Keratinocyte (primary cell): Measurements from ENCODE around the gene SF3A2.

ENCODE experiments used
- EZH2 ChIP-seq: IDR thresholded peaks from one replicate; pipeline ENCODE4 v1.6.1; 2012; ENCODE audit warnings: inconsistent platforms, mild to moderate bottlenecking, low read length, moderate library complexity
- TF ChIP-seq, protein P1 (sequence below), 3 experiments: IDR thresholded peaks in 1 of 3; conservative IDR thresholded peaks in 1 of 3; optimal IDR thresholded peaks in 1 of 3; 2 replicates in 2 of 3; 3 replicates in 1 of 3; pipeline versions ENCODE3 to v1.5.1; 2011; ENCODE audit warnings: low read length in 3 of 3, mild to moderate bottlenecking in 3 of 3, moderate library complexity in 2 of 3, control low read depth in 1 of 3, inconsistent platforms in 1 of 3; ENCODE audit not compliant: insufficient read depth in 2 of 3; ENCODE audit errors: extremely low read depth in 1 of 3

GRCh38 chr19:2235381-2236063 lies 1.1 kb upstream of the SF3A2 start:
- TF ChIP-seq, protein P1, sequence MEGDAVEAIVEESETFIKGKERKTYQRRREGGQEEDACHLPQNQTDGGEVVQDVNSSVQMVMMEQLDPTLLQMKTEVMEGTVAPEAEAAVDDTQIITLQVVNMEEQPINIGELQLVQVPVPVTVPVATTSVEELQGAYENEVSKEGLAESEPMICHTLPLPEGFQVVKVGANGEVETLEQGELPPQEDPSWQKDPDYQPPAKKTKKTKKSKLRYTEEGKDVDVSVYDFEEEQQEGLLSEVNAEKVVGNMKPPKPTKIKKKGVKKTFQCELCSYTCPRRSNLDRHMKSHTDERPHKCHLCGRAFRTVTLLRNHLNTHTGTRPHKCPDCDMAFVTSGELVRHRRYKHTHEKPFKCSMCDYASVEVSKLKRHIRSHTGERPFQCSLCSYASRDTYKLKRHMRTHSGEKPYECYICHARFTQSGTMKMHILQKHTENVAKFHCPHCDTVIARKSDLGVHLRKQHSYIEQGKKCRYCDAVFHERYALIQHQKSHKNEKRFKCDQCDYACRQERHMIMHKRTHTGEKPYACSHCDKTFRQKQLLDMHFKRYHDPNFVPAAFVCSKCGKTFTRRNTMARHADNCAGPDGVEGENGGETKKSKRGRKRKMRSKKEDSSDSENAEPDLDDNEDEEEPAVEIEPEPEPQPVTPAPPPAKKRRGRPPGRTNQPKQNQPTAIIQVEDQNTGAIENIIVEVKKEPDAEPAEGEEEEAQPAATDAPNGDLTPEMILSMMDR (optimal IDR thresholded peaks at IDR 0.05 in 1 of 3, IDR thresholded peaks at IDR 0.05 in 1 of 3, conservative IDR thresholded peaks at IDR 0.05 in 1 of 3; ENCODE audit: extremely low read depth in 1 of 3, insufficient read depth in 2 of 3, low read length in 3 of 3), result no peak
- no peak for TF ChIP-seq EZH2
